ENCODE measurements around the gene FARSB.

GRCh38 chr2:222566229-222566628 is 89.7 kb downstream of the FARSB start:
- TF ChIP-seq CTCF (IDR thresholded peaks at IDR 0.05; ENCODE audit: extremely low read depth in 1 of 2, insufficient read depth in 1 of 2, low read depth in 1 of 2, low read length in 2 of 2) (no peak), MAX (IDR thresholded peaks at IDR 0.05; ENCODE audit: insufficient read depth, insufficient read length) (no peak), MYC (IDR thresholded peaks at IDR 0.05; ENCODE audit: low read depth, low read length) (no peak), POLR2AphosphoS5 (IDR thresholded peaks at IDR 0.05; ENCODE audit: insufficient read depth, low read depth, low read length) (no peak), POLR2A (IDR thresholded peaks at IDR 0.05; ENCODE audit: low read depth, low read length) (no peak), JUN (IDR thresholded peaks at IDR 0.05; ENCODE audit: borderline replicate concordance, insufficient read depth, insufficient read length, low read depth) (no peak)

Measured in endothelial cell of umbilical vein (primary cell).